AG09319 (cell line): Measurements from ENCODE around the gene ACBD7.

Experiments used
- DNase-seq: peaks from one replicate; pipeline ENCODE4 v3.0.0-alpha.2; 2010; ENCODE audit warnings: low read depth; ENCODE audit errors: extremely low read depth
- TF ChIP-seq, protein P1 (sequence below): IDR thresholded peaks from 2 replicates; pipeline ENCODE4 v1.5.1; 2011; ENCODE audit warnings: low read depth, mild to moderate bottlenecking, inconsistent platforms, low read length, moderate library complexity

ACBD7 gene

DNA sequence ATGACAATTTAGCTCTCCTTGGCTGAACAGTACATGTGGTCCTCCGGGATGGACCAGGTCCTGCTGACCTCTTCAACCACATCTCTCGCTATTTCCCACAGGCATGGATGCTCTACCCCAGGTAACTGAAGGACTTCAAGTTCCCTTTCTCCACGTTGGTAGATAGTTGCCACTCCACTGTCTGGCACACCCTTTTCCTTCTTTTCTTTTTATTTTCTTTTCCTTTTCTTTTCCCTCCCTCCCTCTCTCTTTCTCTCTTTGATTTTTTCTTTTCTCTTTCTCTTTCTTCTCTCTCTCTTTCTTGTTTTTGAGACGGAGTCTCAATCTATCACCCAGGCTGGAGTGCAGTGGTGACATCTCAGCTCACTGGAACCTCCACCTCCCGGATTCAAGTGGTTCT lies 2.8 kb upstream of the ACBD7 start:
- TF ChIP-seq, protein P1, sequence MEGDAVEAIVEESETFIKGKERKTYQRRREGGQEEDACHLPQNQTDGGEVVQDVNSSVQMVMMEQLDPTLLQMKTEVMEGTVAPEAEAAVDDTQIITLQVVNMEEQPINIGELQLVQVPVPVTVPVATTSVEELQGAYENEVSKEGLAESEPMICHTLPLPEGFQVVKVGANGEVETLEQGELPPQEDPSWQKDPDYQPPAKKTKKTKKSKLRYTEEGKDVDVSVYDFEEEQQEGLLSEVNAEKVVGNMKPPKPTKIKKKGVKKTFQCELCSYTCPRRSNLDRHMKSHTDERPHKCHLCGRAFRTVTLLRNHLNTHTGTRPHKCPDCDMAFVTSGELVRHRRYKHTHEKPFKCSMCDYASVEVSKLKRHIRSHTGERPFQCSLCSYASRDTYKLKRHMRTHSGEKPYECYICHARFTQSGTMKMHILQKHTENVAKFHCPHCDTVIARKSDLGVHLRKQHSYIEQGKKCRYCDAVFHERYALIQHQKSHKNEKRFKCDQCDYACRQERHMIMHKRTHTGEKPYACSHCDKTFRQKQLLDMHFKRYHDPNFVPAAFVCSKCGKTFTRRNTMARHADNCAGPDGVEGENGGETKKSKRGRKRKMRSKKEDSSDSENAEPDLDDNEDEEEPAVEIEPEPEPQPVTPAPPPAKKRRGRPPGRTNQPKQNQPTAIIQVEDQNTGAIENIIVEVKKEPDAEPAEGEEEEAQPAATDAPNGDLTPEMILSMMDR = no peak

DNA sequence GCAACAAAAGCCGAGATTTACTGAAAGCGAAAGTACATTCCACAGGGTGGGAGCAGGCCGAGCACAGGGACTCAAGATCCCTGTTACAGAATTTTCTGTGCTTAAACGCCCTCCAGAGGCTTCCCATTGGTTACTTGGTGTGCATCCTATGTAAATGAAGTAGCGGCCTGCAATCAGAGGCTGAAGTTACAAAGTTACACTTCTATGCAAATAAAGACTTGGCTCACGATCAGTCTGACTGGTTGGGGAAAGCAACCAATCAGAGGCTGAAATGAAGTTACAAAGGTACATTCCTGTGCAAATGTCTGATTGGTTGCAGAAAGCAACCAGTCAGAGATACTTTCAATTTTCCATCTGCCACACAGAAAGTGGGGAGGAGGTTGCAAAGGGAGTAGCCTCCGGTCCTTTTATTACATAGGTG lies 4.1 kb downstream of the ACBD7 start:
- peak; percentile 91 for DNase-seq
- TF ChIP-seq, protein P1 = peak; percentile 3; the same call in 1 of the 2 replicates

More for the DNA sequence above, 2.8 kb upstream of the ACBD7 start:
- no peak for DNase-seq

DNA sequence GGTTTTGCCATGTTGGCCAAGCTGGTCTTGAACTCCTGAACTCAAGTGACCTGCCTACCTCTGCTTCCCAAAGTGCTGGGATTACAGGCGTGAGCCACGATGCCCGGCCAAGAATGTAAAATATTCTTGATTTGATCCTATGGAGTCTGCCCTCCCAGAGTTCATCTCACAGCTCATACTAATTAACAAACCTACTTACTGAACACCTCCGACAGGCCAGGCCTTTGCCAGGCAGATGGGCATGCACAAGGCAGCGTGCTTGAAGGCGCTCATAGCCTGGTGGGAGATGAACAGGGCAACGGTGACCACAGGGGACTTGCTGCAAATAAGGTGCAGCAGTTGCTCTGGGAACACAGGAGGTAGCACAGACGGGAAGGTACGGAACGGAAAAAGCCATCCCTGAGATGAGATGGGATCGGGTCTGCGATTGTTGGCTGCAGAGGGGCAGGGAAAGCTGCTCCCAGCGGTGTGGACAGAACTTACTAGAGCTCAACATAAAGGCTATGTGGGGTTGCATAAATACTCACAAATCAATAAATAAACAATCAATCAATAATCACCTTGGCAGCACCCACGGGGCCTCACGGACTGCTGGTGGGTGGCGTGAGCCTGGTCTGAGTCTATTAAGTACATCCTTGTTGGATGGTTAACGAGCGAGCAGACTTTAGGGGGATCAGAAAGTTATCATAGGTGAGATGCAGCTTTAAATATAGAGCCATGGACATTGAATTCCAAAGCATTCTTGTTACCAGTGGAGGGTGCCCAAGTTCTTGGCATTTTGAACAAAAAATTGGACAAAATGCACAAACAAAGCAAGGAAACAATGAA lies 4.7 kb downstream of the ACBD7 start:
- no peak for DNase-seq
- TF ChIP-seq, protein P1 = peak; percentile 25; the same call in 1 of the 2 replicates

DNA sequence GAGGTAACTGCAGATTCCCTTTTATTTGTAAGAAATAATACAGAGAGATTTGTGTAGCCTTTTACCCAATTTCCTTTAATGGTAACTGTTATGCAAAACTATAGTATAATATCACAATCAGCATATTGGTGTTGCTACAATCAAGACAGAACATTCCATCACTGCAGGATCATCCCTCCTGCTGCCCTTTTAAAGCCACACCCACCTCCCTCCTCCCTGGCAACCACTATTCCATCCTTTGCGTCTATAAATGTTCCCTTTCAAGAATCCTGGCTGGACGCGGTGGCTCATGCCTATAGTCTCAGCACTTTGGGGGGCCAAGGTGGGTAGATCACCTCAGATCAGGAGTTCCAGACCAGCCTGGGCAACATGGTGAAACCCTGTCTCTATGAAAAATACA lies 13.2 kb downstream of the ACBD7 start:
- DNase-seq = no peak
- TF ChIP-seq, protein P1 = no peak

DNA sequence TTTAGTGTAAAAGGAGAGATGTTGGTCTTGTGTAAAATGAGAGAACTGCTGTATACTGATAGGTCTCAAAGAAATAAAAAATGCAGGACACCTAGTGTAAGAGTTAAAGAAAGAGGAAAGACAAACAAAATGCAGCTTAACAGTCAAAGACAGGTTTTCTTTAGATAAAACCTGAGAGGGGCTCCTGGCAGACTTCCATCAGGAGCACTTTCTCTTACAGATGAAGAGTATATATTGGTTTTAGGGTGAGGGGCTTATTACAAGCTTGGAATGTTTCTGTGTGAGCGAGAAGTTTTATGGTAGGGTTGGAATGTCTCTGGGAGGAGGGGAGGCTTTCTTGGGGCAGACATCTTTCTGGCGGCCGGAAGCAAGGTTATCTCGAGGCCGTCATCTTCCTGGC lies 16.2 kb downstream of the ACBD7 start:
- TF ChIP-seq, protein P1 = no peak
- DNase-seq = no peak

DNA sequence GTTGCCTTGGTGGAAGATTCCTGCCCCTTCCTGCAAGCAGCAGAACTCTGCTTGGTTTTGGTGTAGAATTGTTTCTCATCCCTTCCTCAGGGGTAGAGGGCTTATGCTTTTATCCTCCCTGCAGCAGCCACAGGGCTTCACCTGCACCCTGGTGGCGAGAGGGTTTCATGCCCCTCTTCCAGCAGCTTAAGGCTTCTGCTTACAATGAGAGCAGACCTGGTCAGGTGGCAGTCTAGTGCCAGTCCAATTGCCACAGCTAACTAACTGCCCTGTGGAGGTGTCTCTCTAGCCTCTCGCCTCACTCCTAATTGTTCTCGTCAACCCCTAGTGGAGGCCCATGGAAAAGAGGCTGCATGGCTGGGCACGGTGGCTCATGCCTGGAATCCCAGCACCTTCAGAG lies 19.3 kb downstream of the ACBD7 start:
- TF ChIP-seq, protein P1 = no peak
- no peak for DNase-seq

DNA sequence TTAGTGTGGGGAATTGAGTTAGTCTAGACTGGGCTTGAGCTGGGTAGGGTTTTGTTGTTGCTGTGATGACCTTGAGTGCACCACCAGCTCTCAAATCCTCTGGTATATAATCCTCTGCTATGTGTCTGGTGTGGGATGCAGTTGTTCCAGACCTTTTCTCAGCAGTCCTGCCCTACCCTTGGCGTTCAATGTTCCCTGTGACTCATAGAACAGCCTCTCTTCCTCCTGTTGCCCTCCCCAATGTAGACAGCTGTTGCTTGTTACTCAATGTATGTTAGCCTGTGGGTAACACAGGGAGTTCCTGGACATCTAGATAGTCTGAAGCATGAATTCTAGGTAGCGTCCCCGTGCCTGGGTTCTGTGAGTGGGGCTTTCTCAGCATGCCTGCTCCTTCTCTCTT lies 19.8 kb downstream of the ACBD7 start:
- no peak for DNase-seq
- TF ChIP-seq, protein P1 = no peak
